GM19463 (cell line): ENCODE results near the gene SH3RF3.

Experiments
- ATAC-seq: cut with Tn5 transposase; IDR thresholded peaks from one replicate; pipeline ENCODE4 v1.9.1; 2021; ENCODE audit warnings: mild to moderate bottlenecking, moderate library complexity; ENCODE audit not compliant: unreplicated experiment

The SH3RF3 gene

GRCh38 chr2:109322641-109323040 is 193.6 kb downstream of the SH3RF3 start:
- ATAC-seq, result no peak

GRCh38 chr2:109324861-109325260 is 195.9 kb downstream of the SH3RF3 start:
- no peak for ATAC-seq

GRCh38 chr2:109325570-109325969 is 196.6 kb downstream of the SH3RF3 start:
- ATAC-seq, result no peak

GRCh38 chr2:109326306-109326705 is 197.3 kb downstream of the SH3RF3 start:
- no peak for ATAC-seq

- no peak for ATAC-seq
These were observed 201.1 kb downstream of the SH3RF3 start for GRCh38 chr2:109330056-109330455.

DNA sequence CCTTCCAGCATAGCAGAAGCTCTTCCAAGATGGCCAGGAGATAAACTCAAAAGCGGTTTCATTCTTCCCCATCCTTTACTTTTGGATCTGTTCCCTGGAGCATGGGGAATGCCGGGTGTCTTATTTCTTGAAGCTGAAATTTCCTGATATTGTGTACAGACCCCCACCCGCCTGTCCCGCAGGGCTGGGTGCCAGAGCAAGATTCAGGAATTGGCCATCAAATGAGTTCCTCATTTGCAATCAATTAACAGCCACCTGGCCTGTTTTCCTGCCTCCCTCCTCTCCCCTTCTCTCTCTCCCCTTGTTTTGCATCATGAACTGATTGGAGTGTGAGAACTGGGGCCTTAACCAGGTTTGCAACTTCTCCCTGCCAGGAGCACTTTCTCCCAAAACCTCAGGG is 202.1 kb downstream of the SH3RF3 start:
- no peak for ATAC-seq

DNA sequence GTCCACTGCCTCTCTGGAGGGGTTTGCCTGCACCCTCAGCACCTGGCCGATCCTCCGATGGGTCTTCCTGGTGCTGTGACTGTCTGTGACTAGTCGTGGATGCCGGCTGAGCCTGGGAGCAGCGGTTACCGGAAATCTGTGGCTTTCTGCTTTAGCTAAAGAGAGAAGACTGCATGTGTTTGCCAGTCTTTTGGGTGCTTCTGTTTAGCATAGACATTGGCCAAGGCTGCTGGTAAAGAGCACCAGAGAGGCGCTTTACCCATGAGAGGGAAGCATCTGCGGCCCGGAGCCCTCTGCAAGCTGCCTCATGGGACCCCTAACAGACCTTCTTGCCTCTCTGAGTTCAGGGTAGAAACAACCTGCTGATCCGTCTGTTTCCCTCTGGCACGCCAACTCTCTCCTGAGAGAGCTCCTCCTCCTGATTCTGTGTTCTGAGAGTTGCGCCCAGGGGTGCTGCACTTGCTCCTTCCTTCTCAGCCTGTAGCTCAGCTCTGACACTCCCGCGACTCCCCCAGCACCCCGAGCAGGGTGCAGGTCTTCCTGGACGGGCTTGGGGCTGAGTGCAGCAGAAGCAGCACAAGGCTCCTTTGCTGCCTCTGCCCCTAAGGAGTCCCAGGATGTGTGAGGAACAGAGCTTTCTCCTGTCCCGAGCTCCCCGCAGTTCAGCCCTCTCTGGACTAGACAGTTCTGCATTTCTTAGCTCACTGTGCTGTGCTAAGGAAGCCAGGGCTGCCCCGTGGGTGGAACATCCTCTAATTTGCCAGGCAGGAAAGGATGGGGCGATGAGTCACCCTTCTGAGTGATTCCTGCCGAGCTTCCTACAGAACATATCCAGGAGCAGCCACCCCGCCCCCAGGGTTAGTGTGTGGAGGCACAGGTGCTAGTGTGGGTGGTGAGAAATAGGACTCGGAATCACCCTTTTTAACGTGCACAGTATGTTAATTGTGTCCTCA is 203.2 kb downstream of the SH3RF3 start:
- peak; percentile 55 for ATAC-seq

GRCh38 chr2:109332880-109333279 is 203.9 kb downstream of the SH3RF3 start:
- no peak for ATAC-seq

- no peak for ATAC-seq
These were observed 204.6 kb downstream of the SH3RF3 start for GRCh38 chr2:109333414-109334210.

DNA sequence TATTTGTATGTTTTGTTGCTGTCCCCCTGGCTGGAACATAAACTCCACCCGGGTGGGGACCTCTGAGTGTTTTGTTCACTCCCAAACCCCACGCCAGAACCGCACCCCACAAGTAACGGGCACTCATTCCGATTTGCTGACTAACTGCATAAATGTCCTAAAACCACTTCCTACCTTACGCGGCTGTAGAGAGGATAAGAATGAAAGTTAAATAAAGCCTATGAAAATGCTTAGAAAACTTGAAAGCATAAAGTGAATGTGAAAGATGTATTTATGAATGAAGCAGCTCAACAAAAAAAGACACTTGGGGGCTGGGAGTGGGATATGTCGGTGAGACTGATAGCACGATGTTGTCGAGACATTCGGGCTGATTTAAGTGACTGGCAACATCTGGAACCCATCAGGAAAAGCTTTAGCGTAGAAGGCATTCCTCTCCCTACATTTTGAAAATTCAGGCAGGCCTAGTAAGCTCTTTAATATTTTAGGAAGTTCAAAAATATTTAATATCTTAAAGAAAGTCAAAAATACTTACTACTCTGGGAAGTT is 206.7 kb downstream of the SH3RF3 start:
- ATAC-seq, result no peak

- ATAC-seq, result no peak
These were observed 207.3 kb downstream of the SH3RF3 start for GRCh38 chr2:109336296-109336695.

GRCh38 chr2:109337221-109337620 is 208.2 kb downstream of the SH3RF3 start:
- no peak for ATAC-seq

DNA sequence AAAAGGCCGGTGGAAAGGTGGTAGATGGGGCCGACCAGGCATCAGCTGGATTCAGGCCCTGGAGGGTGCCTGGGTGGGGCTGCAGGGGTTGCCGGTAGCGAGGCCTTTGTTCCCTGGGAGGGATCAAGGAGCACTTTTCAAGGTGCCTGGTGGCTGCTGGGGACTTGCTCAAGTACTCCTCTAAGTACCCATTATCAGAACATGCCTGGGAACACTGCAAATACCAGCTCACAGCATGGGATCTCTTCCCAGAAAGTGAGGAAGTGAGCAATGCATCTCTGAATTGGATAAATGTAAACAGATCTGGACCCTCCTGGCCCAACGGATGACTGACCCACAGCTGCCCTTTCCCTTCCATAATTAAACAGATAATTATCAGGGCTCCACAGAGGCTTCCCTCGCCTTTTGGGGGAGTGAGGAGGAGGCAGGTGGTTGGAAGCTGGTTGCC is 210.5 kb downstream of the SH3RF3 start:
- ATAC-seq, result no peak

GRCh38 chr2:109340381-109340780 is 211.4 kb downstream of the SH3RF3 start:
- no peak for ATAC-seq

DNA sequence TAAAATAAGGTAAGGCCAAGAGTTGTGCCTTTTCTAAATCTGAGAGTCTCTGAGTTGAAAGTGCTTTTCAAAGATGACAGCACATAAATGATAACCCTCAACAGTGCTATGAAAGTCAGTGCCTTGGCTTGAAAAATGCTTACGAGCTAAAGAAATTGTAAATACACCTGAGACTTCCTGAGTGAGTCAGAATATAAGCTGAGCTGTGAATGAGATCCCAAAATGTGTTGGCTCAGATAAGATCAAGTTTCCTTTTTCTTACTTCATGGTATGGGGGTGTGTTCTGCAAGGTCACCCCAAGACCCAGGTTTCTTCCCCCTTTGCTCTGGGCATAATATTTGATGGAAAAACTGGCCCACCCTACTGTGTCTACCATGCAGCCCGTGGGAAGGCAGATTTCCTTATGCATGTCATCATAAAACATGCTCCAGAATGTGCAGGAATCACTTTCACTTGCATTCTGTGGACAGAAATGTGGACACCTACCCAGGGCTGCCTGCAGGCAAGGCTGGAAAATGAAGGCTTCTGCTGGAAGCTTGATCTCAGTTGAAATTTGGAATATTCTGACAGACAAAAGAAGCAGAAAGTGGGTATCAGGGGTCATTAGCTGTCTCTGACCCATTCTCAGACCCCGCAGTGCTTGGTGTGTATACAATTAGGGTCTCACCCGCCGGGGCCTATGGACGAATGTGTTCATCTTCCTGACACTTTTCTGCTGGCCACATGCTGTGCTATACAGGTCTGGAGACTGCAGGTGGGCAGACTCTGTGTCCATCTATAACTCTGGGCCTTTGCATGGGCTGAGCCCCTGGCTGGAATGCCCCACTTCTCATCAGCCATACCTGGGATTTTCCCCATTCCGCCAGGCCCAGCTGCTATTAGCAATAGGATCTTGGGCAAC is 212.6 kb downstream of the SH3RF3 start:
- ATAC-seq, result no peak

- ATAC-seq, result no peak
These were observed 213.3 kb downstream of the SH3RF3 start for GRCh38 chr2:109342256-109342850.

DNA sequence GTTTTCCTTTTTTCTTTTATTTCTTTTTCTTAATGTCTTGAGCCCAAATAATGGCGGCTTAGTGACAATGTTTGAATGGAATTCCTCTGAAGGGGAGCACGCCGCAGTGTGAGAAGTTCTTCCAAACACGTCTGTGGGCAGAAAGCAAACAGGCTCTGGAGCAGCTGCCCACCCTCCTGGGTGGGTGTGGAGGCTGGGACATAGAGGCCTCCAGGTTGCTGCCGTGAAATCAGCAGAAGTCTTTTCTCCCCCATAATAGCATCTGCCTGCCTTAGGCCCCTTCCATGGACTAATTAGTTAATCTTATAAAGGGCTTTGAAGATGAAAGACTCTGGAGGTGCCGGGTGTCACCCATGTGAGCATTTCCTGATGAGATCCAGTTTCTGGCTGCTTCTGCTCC is 213.9 kb downstream of the SH3RF3 start:
- ATAC-seq, result no peak

DNA sequence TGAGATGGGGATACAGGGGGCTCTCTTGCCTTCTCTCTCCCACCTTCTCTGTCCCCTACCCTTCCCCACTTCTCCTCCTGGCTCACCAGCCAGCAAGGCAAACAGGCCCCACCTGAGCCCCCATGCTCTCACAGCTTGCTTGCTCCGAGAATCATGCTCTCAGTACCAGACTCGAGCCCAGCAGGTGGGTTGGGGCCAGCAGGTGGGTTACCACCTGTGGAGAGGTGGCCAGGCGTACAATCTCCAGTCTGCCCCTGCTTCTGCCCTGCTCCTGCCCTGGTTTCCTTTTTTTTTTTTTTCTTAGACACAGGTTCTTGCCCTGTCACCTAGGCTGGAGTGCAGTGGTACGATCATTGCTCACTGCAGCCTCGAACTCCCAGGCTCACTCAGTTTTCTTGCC is 214.5 kb downstream of the SH3RF3 start:
- ATAC-seq, result no peak

DNA sequence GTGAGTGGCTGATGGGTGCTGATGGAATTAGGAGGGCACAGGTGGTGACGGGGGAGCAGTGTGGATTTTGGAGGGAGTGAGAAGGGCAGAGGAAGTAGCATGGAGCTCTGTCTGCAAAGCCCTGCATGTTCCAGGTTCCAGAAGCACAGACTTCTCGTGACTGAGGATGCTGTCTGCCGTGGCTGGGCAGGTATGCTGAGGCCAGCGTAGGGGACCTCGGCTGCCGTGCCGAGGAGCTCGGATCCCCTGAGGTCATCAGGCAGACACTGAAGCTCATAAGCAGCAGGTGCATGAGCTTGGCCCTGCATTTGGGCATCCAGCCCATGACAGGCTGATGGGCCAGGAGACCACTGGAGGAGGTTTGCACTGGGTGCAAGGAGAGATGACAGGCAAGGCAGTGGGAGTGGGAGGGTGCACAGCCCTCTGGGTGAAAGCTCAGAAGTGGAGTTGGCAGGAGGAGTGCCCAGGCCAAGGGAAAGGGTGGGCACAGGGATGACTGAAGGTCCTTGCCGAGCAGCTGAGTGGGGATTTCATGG is 215.3 kb downstream of the SH3RF3 start:
- no peak for ATAC-seq

DNA sequence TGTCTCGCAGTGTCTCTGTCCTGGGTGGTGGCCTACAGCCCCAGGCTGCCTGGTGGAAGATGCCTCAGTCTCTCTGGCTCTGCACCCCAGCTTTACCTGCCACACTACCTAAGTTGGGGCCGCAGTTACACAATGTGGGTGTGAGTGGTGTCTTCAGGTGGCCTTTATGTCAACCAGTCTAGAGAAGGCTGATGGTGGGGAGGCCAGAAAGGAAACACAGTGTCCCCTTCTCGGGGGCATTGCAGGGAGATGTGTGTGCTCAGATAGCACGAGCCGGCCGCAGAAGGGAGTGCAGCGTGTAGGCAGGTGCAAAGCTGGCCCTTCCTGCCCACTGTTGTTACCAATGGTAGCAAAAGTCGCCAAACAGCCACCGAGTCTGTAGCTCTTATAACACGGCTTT is 216.1 kb downstream of the SH3RF3 start:
- ATAC-seq, result no peak
